T-cell (primary cell): ENCODE measurements around the gene IRF3. TPM values are rescaled to one million over a fixed set of nuclear protein-coding genes. Genes with fewer than 3 reads are reported as not detected.
"Not testable (repeated sequence)": the region's sequence is repeated elsewhere in the genome, so short reads cannot be mapped to it uniquely, and the experiment has no call there.

ENCODE experiments used
- ATAC-seq, 4 experiments: fragments of 200-7000 bp in 3 of 4; fragments of 150-1000 bp in 1 of 4; cut with Tn5 transposase; replicated peaks in 1 of 4; 1 replicate in 3 of 4; 2 replicates in 1 of 4; pipeline ENCODE4 v1.10.0; 2021; ENCODE audit warnings: moderate library complexity in 3 of 4, mild to moderate bottlenecking in 2 of 4, moderate number of reproducible peaks in 1 of 4
- CTCF ChIA-PET, 2 donors: fragments of 300-600 bp; sonication (Branson Sonifier 250); formaldehyde crosslinking; loops; one replicate each; lab custom pipeline; 2022; ENCODE audit warnings: antibody characterized with exemption in 2 of 2; lab: Charles Lee
- POLR2A ChIA-PET, 2 donors: fragments of 300-600 bp; sonication (Branson Sonifier 250); formaldehyde crosslinking; loops; one replicate each; lab custom pipeline; 2022; ENCODE audit warnings: antibody characterized with exemption in 2 of 2; lab: Charles Lee
- DNase-seq, 35 experiments: peaks; one replicate each; pipeline versions ENCODE4 v3.0.0 to v3.0.0-alpha.2; 2013 to 2023
- H3K27ac ChIP-seq: one replicate; pipeline ENCODE4 v1.5.1; 2013; ENCODE audit warnings: low read length
- H3K27me3 ChIP-seq, 2 experiments: replicated peaks in 1 of 2; 1 replicate in 1 of 2; 2 replicates in 1 of 2; pipeline versions ENCODE4 v1.6.1 to v1.7.0; 2013; ENCODE audit warnings: low read length in 1 of 2, mixed read lengths in 1 of 2; ENCODE audit not compliant: control insufficient read depth in 2 of 2, insufficient read depth in 2 of 2; ENCODE audit errors: extremely low read depth in 1 of 2
- H3K36me3 ChIP-seq, 2 donors: 1 replicate in 1 of 2; 2 replicates in 1 of 2; pipeline versions ENCODE4 v1.6.1 to v1.7.0; 2013; ENCODE audit warnings: low read length in 1 of 2; ENCODE audit not compliant: control insufficient read depth in 2 of 2, insufficient read depth in 1 of 2; ENCODE audit errors: extremely low read depth in 1 of 2
- H3K4me1 ChIP-seq, 2 experiments: 1 replicate in 1 of 2; 2 replicates in 1 of 2; pipeline versions ENCODE4 v1.6.1 to v1.7.0; 2013; ENCODE audit warnings: low read length in 2 of 2, mixed read lengths in 1 of 2; ENCODE audit not compliant: insufficient read depth in 2 of 2, control insufficient read depth in 1 of 2; ENCODE audit errors: extremely low read depth in 1 of 2
- H3K4me3 ChIP-seq, 2 donors: 1 replicate in 1 of 2; 2 replicates in 1 of 2; pipeline versions ENCODE4 v1.5.1 to v1.7.0; 2013; ENCODE audit warnings: mild to moderate bottlenecking in 2 of 2, low read length in 1 of 2, moderate library complexity in 1 of 2; ENCODE audit not compliant: control insufficient read depth in 1 of 2; ENCODE audit errors: extremely low read depth in 1 of 2
- H3K9me3 ChIP-seq: 2 replicates; pipeline ENCODE4 v1.7.0; 2013
- H3K27ac Mint-ChIP-seq, 2 donors: one replicate each; pipeline ENCODE4 v1.8.0; 2020 to 2021; ENCODE audit warnings: mild to moderate bottlenecking in 2 of 2, mixed read lengths in 2 of 2
- H3K27me3 Mint-ChIP-seq, 2 donors: one replicate each; pipeline ENCODE4 v1.8.0; 2021 to 2022; ENCODE audit warnings: mixed read lengths in 2 of 2
- H3K36me3 Mint-ChIP-seq: one replicate; pipeline ENCODE4 v1.8.0; 2021; ENCODE audit warnings: mixed read lengths
- H3K4me1 Mint-ChIP-seq, 3 donors: one replicate each; pipeline ENCODE4 v1.8.0; 2020 to 2022; ENCODE audit warnings: mixed read lengths in 3 of 3, mild to moderate bottlenecking in 1 of 3
- H3K4me3 Mint-ChIP-seq, 3 donors: one replicate each; pipeline ENCODE4 v1.8.0; 2020 to 2022; ENCODE audit warnings: mild to moderate bottlenecking in 3 of 3, mixed read lengths in 3 of 3, moderate library complexity in 3 of 3
- H3K9me3 Mint-ChIP-seq, 3 donors: one replicate each; pipeline ENCODE4 v1.8.0; 2020 to 2022; ENCODE audit warnings: mixed read lengths in 3 of 3
- WGBS: methylation state at CpG from one replicate; pipeline ENCODE4 v1.1.5; 2013; ENCODE audit warnings: missing lambda C conversion rate; ENCODE audit not compliant: insufficient coverage; 5-methylcytosine and 5-hydroxymethylcytosine counted together
- total RNA-seq, 35 experiments: library from RNA in 6 of 35; stranded (reverse) in 6 of 35; fragments of 120-200 nt in 1 of 35; gene quantifications; one replicate each; pipeline versions ENCODE4 v1.2.1 to v1.2.4 and lab custom pipeline; 2013 to 2026

Gene IRF3
- total RNA-seq, 5 donors from 2014 or later (not counting 1 experiment from before 2014, with no cell fraction given): 191 to 376 (median 350) TPM

GRCh38 chr19:49636233-49636932 is 29.3 kb downstream of the IRF3 start:
- H3K27ac Mint-ChIP-seq: peak overlapping the region in 1 of 2 donors; percentile 70
- WGBS: 81% methylated on average over 27 of the region's 30 CpGs
- POLR2A ChIA-PET: no interaction called here

GRCh38 chr19:49635530-49636232 is 30.0 kb downstream of the IRF3 start:
- ATAC-seq (no peak), DNase-seq (no peak)
- Histone ChIP-seq H3K4me3 (no peak overlapping the region), H3K27ac (no peak overlapping the region), H3K36me3 (no peaks in the 10 kb centered on the region), H3K27me3 (no peaks in the 10 kb centered on the region), H3K9me3 (no peaks in the 10 kb centered on the region), H3K4me1 (peaks cover 4 to 24% of the 10 kb centered on the region in 2 experiments)
- H3K9me3 Mint-ChIP-seq: no peaks in the 10 kb centered on the region
- peaks cover 24 to 36% (median 31%) of the 10 kb centered on the region in 3 donors for H3K4me1 Mint-ChIP-seq
- no peak overlapping the region for H3K4me3 Mint-ChIP-seq
- ChIA-PET CTCF (no interaction called here), POLR2A (interaction anchor here in 1 of 2 donors (0.6 kb wide), 1 partner anchor 30 kb away, joined by 3 read pairs; no protein-coding TSS in a partner anchor)
- WGBS: 75% methylated on average over 19 of the region's 24 CpGs
- H3K27me3 Mint-ChIP-seq: no peaks in the 10 kb centered on the region
- peak overlapping the region in 1 of 2 donors; percentile 70 for H3K27ac Mint-ChIP-seq
- H3K36me3 Mint-ChIP-seq: no peaks in the 10 kb centered on the region

More at GRCh38 chr19:49636233-49636932, 29.3 kb downstream of the IRF3 start:
- CTCF ChIA-PET: no interaction called here
- no peaks in the 10 kb centered on the region for H3K27me3 ChIP-seq
- no peak for ATAC-seq
- no peak for DNase-seq
- H3K4me3 ChIP-seq: no peak overlapping the region
- H3K9me3 ChIP-seq: no peaks in the 10 kb centered on the region
- Mint-ChIP-seq H3K4me3 (no peak overlapping the region), H3K27me3 (no peaks in the 10 kb centered on the region), H3K36me3 (no peaks in the 10 kb centered on the region), H3K4me1 (peaks cover 26 to 38% (median 38%) of the 10 kb centered on the region in 3 donors), H3K9me3 (no peaks in the 10 kb centered on the region)
- H3K4me1 ChIP-seq: peaks cover 7 to 31% of the 10 kb centered on the region in 2 experiments
- H3K36me3 ChIP-seq: no peaks in the 10 kb centered on the region
- H3K27ac ChIP-seq: no peak overlapping the region

- H3K36me3 Mint-ChIP-seq, H3K9me3 ChIP-seq, H3K4me1 ChIP-seq, H3K27me3 ChIP-seq, H3K27ac ChIP-seq, DNase-seq, H3K36me3 ChIP-seq, H3K27me3 Mint-ChIP-seq, H3K4me3 ChIP-seq, H3K4me3 Mint-ChIP-seq, POLR2A ChIA-PET, H3K9me3 Mint-ChIP-seq, ATAC-seq: not testable (repeated sequence)
- 98% methylated on average over 7 of the region's 9 CpGs for WGBS
- CTCF ChIA-PET: interaction anchor here (0.6 kb wide), 2 partner anchors 22 to 44 kb away, joined by 3 to 5 read pairs; no protein-coding TSS in a partner anchor
- peaks cover 8 to 14% (median 11%) of the 10 kb centered on the region in 3 donors for H3K4me1 Mint-ChIP-seq
- H3K27ac Mint-ChIP-seq: peak overlapping the region in 1 of 2 donors; percentile 4
These were observed 32.4 kb downstream of the IRF3 start for GRCh38 chr19:49633273-49633672.

- no peaks in the 10 kb centered on the region for H3K36me3 ChIP-seq
- H3K4me1 ChIP-seq: no peaks in the 10 kb centered on the region
- Mint-ChIP-seq H3K9me3 (no peaks in the 10 kb centered on the region), H3K36me3 (no peaks in the 10 kb centered on the region), H3K27ac (no peak overlapping the region), H3K4me1 (peaks cover 3 to 8% (median 4%) of the 10 kb centered on the region in 3 donors), H3K4me3 (no peak overlapping the region), H3K27me3 (no peaks in the 10 kb centered on the region)
- H3K27me3 ChIP-seq: no peaks in the 10 kb centered on the region
- whole genome bisulfite sequencing: 80% methylated on average over 1 of the region's 5 CpGs
- ChIA-PET CTCF (interaction anchor here (0.6 kb wide), 2 partner anchors 21 to 44 kb away, joined by 3 to 5 read pairs; no protein-coding TSS in a partner anchor), POLR2A (no interaction called here)
- H3K9me3 ChIP-seq: no peaks in the 10 kb centered on the region
- no peak for ATAC-seq
- H3K27ac ChIP-seq: no peak overlapping the region
- no peak overlapping the region for H3K4me3 ChIP-seq
- no peak for DNase-seq
These were observed 33.1 kb downstream of the IRF3 start for GRCh38 chr19:49632576-49632975.

GRCh38 chr19:49631610-49632192 is 34.0 kb downstream of the IRF3 start:
- CTCF ChIA-PET: interaction anchor here in 1 of 2 donors (0.6 kb wide), 1 partner anchor 83 kb away, joined by 3 read pairs; no protein-coding TSS in a partner anchor

GRCh38 chr19:49631014-49631588 is 34.6 kb downstream of the IRF3 start:
- Histone ChIP-seq H3K27me3 (no peaks in the 10 kb centered on the region), H3K4me3 (no peak overlapping the region), H3K4me1 (no peaks in the 10 kb centered on the region), H3K36me3 (peaks cover 0 to 9% of the 10 kb centered on the region in 2 donors), H3K9me3 (no peaks in the 10 kb centered on the region), H3K27ac (no peak overlapping the region)
- H3K9me3 Mint-ChIP-seq: no peaks in the 10 kb centered on the region
- DNase-seq (no peak), ATAC-seq (no peak)
- CTCF ChIA-PET: interaction anchor here in 1 of 2 donors (0.6 kb wide), 1 partner anchor 83 kb away, joined by 3 read pairs; no protein-coding TSS in a partner anchor
- 75% methylated on average over 2 of the region's 9 CpGs for WGBS
- H3K27ac Mint-ChIP-seq: peak overlapping the region; percentile 43 to 55
- H3K4me1 Mint-ChIP-seq: peaks cover 0 to 7% (median 3%) of the 10 kb centered on the region in 3 donors
- H3K36me3 Mint-ChIP-seq: peaks cover 6% of the 10 kb centered on the region
- no peaks in the 10 kb centered on the region for H3K27me3 Mint-ChIP-seq
- POLR2A ChIA-PET: no interaction called here
- no peak overlapping the region for H3K4me3 Mint-ChIP-seq

More at GRCh38 chr19:49631610-49632192, 34.0 kb downstream of the IRF3 start:
- 94% methylated on average over 9 of the region's 19 CpGs for WGBS
- no peaks in the 10 kb centered on the region for H3K9me3 Mint-ChIP-seq
- H3K4me1 ChIP-seq: no peaks in the 10 kb centered on the region
- no peak for ATAC-seq
- peak overlapping the region; percentile 11 to 34 for H3K27ac Mint-ChIP-seq
- H3K4me1 Mint-ChIP-seq: peaks cover 0 to 7% (median 3%) of the 10 kb centered on the region in 3 donors
- POLR2A ChIA-PET: no interaction called here
- H3K27ac ChIP-seq: no peak overlapping the region
- no peak for DNase-seq
- no peak overlapping the region for H3K4me3 Mint-ChIP-seq
- no peaks in the 10 kb centered on the region for H3K27me3 ChIP-seq
- H3K36me3 ChIP-seq: peaks cover 0 to 4% of the 10 kb centered on the region in 2 donors
- H3K36me3 Mint-ChIP-seq: peaks cover 5% of the 10 kb centered on the region
- H3K4me3 ChIP-seq: no peak overlapping the region
- H3K27me3 Mint-ChIP-seq: no peaks in the 10 kb centered on the region
- no peaks in the 10 kb centered on the region for H3K9me3 ChIP-seq
